HFFc6 (cell line): ENCODE data around the gene IQSEC3. TPM values are rescaled to one million over a fixed set of nuclear protein-coding genes. Genes with fewer than 3 reads are reported as not detected.
A peak's percentile ranks its signal among the peaks of the same experiment; 100 is the strongest.

Experiments used
- DNase-seq: peaks from one replicate; pipeline ENCODE4 v3.0.0-alpha.2; 2018
- H3K27ac Mint-ChIP-seq: 2 replicates; pipeline ENCODE4 v1.8.0; 2020; ENCODE audit warnings: mild to moderate bottlenecking, mixed read lengths
- H3K27me3 Mint-ChIP-seq: 2 replicates; pipeline ENCODE4 v1.8.0; 2021; ENCODE audit warnings: mild to moderate bottlenecking, moderate library complexity, mixed read lengths; ENCODE audit not compliant: insufficient read depth
- H3K36me3 Mint-ChIP-seq: 2 replicates; pipeline ENCODE4 v1.8.0; 2021; ENCODE audit warnings: low read depth, mixed read lengths
- H3K4me1 Mint-ChIP-seq: 2 replicates; pipeline ENCODE4 v1.8.0; 2020; ENCODE audit warnings: low read depth, mixed read lengths
- H3K4me3 Mint-ChIP-seq: 2 replicates; pipeline ENCODE4 v1.8.0; 2020; ENCODE audit warnings: mild to moderate bottlenecking, moderate library complexity, mixed read lengths
- H3K9me3 Mint-ChIP-seq: 2 replicates; pipeline ENCODE4 v1.8.0; 2020; ENCODE audit warnings: mild to moderate bottlenecking, mixed read lengths
- total RNA-seq, 6 experiments: library from RNA; stranded (reverse); fragmentation: NEBNext Ultra II Directional; extraction: Animal tissue kit (Norgen Biotek cat#: 25700); gene quantifications; 2 replicates in 1 of 6; 3 replicates in 5 of 6; pipeline ENCODE4 v1.2.3, GENCODE V29; 2021
- TF ChIP-seq, protein P1 (sequence below): fragments of 200-600 bp; sonication (generic); IDR thresholded peaks from 2 replicates; pipeline ENCODE4 v1.5.0; 2021; ENCODE audit warnings: antibody characterized with exemption, mild to moderate bottlenecking

Gene IQSEC3
- total RNA-seq, 6 experiments from 2014 or later = not detected

GRCh38 chr12:103169-103981 is 36.8 kb downstream of the IQSEC3 start:
- H3K27me3 Mint-ChIP-seq = peaks cover 48% of the 10 kb centered on the region
- H3K36me3 Mint-ChIP-seq = peaks cover 11% of the 10 kb centered on the region; the same call in 1 of the 2 replicates
- no peak for DNase-seq
- H3K4me3 Mint-ChIP-seq = no peak overlapping the region
- peaks cover 13% of the 10 kb centered on the region; the same call in 1 of the 2 replicates for H3K4me1 Mint-ChIP-seq
- TF ChIP-seq, protein P1, sequence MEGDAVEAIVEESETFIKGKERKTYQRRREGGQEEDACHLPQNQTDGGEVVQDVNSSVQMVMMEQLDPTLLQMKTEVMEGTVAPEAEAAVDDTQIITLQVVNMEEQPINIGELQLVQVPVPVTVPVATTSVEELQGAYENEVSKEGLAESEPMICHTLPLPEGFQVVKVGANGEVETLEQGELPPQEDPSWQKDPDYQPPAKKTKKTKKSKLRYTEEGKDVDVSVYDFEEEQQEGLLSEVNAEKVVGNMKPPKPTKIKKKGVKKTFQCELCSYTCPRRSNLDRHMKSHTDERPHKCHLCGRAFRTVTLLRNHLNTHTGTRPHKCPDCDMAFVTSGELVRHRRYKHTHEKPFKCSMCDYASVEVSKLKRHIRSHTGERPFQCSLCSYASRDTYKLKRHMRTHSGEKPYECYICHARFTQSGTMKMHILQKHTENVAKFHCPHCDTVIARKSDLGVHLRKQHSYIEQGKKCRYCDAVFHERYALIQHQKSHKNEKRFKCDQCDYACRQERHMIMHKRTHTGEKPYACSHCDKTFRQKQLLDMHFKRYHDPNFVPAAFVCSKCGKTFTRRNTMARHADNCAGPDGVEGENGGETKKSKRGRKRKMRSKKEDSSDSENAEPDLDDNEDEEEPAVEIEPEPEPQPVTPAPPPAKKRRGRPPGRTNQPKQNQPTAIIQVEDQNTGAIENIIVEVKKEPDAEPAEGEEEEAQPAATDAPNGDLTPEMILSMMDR = no peak
- H3K27ac Mint-ChIP-seq = no peak overlapping the region
- peaks cover 10% of the 10 kb centered on the region for H3K9me3 Mint-ChIP-seq

DNA sequence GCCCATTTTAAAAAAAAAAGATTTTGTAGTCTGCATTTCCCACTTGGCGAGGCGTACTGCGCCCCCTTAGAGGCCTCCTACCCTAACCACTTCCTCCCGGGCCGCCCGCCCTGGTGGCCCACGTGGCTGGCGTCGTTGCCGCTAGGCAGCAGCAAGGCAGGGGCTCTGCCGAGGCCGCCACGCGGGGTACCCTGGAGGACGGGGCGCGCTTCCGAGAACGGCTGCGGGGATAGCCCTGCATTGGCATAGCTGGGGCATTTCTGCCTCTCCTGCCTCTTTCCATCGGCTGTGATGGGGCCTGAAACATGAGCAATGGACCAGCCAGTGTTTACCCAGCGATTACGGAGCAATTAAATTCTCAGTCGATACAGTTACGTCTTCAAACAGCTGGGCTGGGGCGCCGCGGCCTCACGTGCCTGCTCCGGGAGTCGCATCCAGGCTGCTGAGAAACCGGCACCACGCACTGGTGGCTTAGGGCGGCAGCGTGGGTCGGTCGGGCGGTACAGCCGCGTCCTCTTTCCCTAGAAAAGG is 38.0 kb downstream of the IQSEC3 start:
- peaks cover 11% of the 10 kb centered on the region; the same call in 1 of the 2 replicates for H3K36me3 Mint-ChIP-seq
- peaks cover 10% of the 10 kb centered on the region for H3K9me3 Mint-ChIP-seq
- DNase-seq = no peak
- no peak overlapping the region for H3K4me3 Mint-ChIP-seq
- TF ChIP-seq, protein P1 = no peak
- no peak overlapping the region for H3K27ac Mint-ChIP-seq
- peaks cover 40% of the 10 kb centered on the region for H3K27me3 Mint-ChIP-seq
- peaks cover 5% of the 10 kb centered on the region; the same call in 1 of the 2 replicates for H3K4me1 Mint-ChIP-seq

GRCh38 chr12:105696-106095 is 39.1 kb downstream of the IQSEC3 start:
- no peak for DNase-seq
- Mint-ChIP-seq H3K9me3 (peaks cover 10% of the 10 kb centered on the region), H3K27ac (no peak overlapping the region), H3K27me3 (peaks cover 37% of the 10 kb centered on the region), H3K36me3 (peaks cover 11% of the 10 kb centered on the region; the same call in 1 of the 2 replicates), H3K4me3 (no peak overlapping the region), H3K4me1 (no peaks in the 10 kb centered on the region)
- TF ChIP-seq, protein P1 = no peak

GRCh38 chr12:106118-106591 is 39.6 kb downstream of the IQSEC3 start:
- no peak for DNase-seq
- TF ChIP-seq, protein P1 = peak; percentile 48
- Mint-ChIP-seq H3K4me3 (no peak overlapping the region), H3K36me3 (peaks cover 11% of the 10 kb centered on the region; the same call in 1 of the 2 replicates), H3K27ac (no peak overlapping the region), H3K4me1 (no peaks in the 10 kb centered on the region), H3K27me3 (peaks cover 39% of the 10 kb centered on the region), H3K9me3 (peaks cover 10% of the 10 kb centered on the region)

DNA sequence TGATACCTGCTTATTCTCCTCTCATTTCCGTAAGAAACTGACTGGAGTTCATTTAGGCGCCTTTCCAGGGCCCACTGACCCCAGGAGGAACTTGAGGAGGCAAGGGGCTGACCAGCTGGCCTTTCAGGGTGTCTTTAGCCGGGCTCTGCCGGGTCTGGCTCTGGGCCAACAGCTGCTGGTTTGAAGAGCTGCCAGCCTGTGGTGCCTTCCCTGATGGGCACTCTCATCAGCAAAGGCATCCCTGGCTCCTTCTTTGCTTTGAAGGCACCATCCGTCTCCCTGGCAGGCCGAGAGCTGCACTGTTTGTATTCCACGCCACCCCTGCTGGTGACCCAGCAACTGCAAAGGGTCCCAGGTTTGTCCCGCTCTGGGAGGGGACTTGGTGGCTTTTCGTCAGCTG is 42.0 kb downstream of the IQSEC3 start:
- no peak overlapping the region for H3K27ac Mint-ChIP-seq
- H3K36me3 Mint-ChIP-seq = 0 out of 2 replicates have a peak, but pooled peaks cover 3% of the 10 kb centered on the region
- peaks cover 6% of the 10 kb centered on the region for H3K4me1 Mint-ChIP-seq
- TF ChIP-seq, protein P1 = no peak
- peaks cover 4% of the 10 kb centered on the region for H3K9me3 Mint-ChIP-seq
- no peak for DNase-seq
- H3K4me3 Mint-ChIP-seq = no peak overlapping the region
- H3K27me3 Mint-ChIP-seq = peaks cover 49% of the 10 kb centered on the region
